GDM1 (cell line): ENCODE results near the gene SETBP1.

ENCODE experiments used
- DNase-seq: peaks from one replicate; lab custom pipeline; 2025; lab: John Stamatoyannopoulos, UW

Gene SETBP1

DNA sequence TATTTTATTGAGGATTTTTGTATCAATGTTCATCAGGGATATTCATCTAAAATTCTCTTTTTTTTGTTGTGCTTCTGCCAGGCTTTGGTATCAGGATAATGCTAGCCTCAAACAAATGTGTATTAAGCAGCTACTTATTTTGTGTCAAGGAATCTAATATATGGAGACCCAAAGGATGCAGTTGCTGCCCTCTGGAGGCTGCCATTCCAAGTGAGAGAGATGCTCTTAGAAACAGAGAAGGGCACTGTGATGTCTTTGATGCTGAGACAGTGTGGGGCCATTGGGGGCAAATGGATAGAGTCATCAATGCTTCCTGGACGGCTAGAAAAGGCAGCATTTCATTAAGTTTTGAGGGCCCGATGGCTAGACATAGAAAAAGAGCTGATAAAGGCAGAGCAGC, 292.6 kb downstream of the SETBP1 start:
- DNase-seq: no peak

DNA sequence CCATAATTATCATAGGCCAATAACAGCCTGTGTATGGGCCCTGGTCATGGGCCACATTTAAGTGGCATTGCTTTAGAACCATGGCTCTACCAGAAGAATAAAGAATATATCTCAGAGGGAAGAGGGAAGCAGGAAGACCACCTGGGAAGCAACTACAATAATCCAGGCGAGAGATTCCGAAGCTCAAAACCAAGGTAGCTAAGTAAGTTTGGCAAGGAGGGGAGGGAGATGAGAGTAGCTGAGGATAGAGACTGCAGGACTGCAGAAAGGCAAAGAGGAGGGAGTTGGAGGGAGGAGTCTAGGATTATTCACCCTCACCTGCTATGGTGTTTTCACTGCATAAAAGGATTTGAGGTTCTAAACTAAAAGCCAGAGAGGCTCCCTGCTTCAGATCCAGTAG, 293.5 kb downstream of the SETBP1 start:
- DNase-seq: no peak

DNA sequence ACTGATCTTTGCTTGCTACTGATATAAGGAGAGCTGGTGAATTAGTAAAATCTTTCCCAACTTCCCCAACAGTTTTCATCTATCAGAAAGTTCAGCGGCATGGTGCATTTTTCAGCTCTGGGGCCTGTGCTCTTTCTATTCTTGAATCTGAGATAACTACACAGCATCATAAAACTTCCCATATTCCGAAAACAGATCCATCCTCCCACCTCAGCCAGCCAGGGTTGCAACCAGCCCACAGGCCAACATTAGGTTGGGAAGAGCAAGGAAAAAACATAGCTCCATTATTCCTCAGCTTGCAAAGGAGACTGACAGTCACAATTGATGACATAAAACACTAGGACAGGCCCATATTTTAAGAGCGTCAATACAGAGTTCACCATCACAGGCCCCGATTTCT, 297.2 kb downstream of the SETBP1 start:
- no peak for DNase-seq

DNA sequence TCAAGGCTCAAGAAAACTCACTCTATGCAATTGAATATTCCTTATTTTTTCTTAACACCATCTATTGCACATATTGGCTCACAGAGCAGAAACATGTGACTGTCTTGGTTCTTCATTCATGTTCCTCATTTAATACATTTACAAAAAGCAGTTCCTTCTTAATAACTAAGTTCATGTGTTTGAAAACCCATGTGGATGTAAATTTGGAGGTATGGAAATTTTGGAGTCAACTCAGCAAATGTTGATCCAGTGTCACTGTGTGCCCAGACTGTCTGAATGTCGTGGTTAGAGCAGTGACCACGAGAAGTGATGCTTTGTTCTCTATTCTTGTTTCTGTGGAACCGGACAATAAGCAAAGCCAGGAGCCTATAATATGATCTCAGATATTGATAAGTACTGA, 299.1 kb downstream of the SETBP1 start:
- DNase-seq: no peak

DNA sequence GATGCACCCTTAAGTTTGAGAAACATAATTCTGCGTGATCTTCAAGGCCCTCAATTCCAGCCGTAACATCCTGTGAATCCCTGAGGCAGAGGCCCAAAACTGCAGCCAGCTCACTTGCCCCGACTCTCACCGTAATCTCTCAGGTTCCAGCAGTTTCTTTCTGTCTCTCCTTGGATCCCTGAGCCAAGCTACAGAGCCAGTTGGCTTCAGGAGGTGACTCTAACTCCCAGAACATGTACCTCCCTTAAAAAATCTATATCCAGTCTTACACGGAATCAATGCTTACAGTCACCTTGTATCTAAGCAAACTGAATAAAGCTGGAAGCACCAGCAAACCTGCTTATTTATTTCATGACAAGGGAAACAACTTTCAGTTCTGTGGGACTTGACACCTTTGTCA, 300.4 kb downstream of the SETBP1 start:
- DNase-seq: no peak

DNA sequence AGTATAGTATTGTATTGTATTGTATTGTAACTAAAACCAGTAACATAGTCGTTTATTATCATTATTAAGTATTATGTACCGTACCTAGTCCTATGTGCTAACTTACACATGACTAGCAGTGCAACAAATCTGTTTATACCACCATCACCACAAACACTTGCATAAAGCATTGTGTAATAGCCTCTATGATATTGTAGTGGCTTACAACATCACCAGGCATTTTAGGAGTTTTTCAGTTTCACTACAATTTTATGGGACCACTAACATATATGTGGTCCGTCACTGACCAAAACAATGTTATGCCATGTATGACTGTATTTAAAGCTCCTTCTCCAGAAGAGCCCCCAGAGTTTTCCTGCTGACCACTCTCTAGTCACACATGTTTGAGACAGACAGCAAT, 306.2 kb downstream of the SETBP1 start:
- no peak for DNase-seq

DNA sequence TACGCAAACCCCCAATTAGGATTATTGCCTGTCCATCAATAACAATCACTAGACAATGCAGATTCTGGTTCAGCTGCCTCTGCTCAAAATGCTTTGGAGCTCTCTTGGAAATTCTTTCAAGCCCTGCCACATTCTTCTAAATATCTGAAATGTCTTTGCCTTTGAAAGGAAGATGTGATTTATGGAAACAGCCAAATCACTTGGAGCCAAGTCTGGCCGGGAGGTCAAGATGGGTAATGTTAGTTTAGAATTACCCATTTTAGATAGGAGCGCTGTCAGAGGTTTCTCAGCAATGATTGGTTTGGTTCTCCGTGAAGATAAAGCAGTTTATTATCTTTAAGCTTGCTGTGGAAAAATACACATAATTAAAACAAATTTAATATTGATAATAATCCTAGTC, 306.7 kb downstream of the SETBP1 start:
- no peak for DNase-seq

DNA sequence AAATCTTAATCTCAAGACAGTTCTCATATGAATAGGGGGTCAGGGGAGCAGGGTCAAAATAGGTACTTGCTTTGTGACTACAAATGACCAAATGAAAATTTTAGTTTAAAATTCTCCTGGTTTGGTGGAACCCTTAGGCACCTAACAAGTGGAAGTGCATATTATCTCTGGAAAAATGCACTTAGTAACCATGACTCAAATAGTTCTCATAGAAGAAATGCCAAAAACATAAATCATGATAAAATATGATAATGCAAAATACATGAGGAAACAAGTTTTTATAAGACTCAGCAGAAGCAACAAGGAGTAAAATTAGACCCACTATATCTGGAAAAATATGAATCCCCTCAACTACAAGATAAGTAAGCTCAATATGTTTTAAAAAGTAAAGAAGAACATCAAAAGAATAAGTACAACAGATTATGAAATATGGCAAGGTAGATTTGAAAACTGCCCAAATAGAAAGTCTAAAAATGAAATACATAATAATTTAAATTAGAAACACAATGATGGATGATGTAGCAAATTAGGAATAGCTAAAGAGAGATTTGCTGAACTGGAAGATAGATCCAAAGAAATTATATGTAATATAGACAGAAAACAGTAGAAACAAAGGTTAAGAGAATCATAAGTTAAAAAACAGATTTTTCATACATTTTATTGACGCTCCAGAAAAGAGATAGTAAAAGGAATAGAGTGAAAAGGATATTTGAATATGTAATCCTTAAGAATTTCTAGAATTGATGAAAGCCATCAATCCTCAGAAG, 308.3 kb downstream of the SETBP1 start:
- no peak for DNase-seq

DNA sequence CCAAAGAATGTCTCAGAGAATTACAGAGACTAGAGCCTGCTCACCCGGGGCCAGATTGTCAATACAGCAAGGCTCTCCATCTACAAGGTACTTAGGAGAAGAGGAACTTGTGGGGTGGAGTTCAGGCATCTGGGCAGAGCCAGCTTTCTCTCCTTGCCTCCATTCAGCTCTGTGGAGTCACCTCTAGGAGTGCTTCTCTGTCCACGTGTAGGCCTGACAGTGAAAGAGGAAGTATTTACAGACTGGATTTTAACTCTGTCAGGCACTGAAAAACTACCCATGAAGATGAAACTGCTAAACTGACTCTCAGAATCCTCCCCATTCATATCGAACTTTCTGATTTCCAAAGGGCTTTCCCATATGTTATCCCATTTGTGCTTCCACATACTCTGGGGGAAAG, 315.6 kb downstream of the SETBP1 start:
- no peak for DNase-seq

DNA sequence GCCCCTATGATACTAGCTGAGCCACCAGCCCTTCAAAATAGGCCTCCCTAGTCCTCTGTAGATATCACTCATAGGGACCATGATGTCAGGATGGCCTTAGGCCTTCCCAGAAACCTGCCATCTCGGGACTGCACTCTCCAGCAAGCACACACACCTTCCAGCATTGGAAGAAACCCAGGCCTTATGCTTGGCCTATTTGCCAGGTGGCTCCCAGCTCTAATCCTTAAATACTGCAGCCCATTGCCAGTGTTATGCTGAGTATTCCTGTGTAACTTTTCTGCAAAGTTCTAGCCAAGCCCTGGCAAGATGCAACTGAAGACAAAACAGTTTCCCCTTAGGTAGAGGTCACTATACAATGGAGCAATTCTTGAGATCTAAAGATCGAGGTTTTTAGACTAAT, 316.5 kb downstream of the SETBP1 start:
- DNase-seq: no peak

DNA sequence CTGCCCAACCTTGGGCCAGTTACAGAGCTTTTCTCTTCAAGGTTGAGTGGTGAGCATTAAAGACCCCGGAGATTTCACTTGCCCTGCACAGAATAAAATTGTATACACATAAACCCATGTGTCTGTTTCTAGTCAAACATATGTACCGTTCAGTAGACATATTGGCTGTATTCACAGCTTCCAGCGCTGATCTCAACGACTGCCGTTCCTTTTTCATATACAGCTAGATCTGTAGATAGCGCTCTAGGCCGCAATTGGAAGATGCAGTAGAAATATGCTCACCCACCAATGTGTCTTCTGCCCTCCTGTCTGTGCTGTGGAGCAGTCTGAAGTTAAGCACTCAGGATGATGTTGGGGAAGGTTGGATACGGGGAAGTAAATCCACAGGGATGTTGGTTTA, 317.7 kb downstream of the SETBP1 start:
- no peak for DNase-seq

DNA sequence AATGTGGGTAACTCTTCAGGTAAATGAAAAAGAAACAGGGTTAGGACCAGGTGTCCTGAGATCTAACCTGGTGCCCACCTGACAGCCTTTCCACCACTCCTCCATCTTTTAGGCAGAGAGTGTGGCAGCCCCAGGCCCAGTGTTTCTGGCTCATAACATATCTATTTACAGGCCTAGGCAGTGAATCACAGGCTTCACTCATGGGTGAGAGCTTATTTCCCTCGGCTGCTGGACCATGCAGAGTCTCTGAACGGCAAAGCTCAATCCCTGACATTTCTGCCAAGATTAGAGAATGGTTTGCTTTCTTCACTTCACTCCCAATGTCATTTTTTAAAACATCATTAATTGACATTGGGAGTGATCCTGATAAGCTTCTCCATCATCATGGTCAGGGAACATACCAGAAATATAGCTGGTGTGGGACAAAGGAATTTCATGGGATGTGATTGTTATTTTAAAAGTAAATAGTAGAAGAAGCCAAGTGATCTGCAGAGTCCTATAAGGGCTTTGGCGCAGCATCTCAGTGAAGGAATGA, 323.9 kb downstream of the SETBP1 start:
- DNase-seq: no peak

DNA sequence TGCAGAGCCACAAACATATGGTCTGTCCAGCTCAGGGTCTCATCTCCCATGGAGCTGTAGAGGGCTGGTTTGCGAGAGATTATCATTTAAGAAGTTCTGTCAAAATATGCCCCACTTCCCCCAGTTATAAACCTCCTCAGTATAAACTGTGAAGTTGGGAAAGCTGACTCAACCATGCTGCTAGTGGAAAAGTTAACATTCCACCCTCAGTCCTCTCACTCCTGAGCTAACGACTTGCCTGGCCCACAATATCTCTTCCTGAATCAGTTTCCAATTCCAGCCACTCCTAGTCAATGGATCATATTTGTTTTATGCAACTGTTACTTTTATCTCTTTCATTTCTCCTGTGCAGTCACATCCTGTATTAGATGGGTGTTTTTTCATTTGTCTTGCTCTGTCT, 326.2 kb downstream of the SETBP1 start:
- DNase-seq: no peak

DNA sequence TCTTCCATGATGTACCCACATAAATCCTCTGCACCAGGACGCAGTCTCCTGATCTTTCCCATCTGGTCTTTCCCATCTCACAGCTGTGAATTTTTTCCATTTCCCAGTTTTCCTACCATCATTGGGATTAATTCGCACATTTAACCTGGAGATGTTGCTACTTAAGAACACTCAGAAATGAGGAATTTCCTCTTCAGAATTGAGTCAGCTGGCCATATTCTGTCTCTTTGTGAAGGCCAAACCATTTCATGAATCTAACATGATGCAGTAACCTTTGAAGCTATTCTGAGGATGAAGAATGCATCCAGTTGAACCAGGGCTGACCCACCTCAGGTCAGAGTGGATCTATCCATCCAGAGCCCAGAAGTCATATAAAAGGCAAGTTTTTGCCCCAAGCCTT, 326.8 kb downstream of the SETBP1 start:
- no peak for DNase-seq

DNA sequence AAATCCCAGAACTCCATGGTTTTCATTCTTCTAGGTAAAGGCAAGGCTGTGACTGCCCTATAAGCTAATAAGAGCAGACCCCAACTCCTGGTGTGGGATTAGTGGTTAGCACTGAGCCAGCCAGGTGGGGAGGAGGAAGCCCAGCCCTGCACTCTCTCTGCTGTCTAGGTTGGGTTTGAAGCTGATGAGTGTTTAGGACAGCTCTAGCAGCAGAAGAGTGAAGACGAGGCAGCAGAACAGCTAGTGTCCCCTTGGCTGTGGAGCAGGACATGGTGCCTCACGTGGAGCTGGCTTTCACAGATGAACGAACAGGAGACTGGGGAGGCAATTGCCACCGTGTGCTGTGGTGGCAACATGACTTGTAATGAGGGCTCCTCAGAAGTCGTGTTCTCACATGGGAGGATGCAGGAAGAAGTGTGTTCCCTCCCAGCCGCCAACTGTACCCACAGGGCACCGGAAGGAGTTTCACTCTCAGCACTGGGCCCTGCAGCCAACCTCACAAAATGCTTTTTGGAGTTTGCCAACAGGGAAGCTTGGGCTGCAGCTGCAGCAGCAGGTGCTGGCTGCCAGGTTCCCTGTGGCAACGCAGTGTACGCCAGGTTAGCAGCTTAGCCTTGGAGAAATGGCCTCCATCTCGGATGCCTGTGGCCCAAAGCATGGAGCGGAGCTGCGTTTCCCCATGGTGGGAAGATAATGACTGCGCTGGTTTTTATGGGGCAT, 328.2 kb downstream of the SETBP1 start:
- DNase-seq: no peak

DNA sequence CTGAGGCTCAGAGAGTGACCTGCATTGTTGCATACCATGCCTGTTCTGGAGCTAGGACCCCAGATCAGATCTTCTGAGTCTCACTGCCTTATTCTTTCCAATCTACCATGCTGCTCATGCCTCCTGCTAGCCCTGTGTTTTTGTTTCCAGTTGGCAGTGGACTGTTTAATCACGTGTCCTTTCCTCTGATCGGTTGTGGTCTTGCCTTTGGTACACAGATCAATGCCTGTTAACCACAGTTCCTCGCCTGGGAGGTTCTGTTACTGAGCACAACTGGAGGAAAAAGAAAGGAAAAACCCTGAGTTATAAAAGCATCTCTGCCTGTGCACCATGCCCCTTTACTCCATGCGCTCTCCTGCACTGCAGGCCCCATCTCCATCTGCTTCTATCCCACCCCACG, 329.1 kb downstream of the SETBP1 start:
- no peak for DNase-seq

DNA sequence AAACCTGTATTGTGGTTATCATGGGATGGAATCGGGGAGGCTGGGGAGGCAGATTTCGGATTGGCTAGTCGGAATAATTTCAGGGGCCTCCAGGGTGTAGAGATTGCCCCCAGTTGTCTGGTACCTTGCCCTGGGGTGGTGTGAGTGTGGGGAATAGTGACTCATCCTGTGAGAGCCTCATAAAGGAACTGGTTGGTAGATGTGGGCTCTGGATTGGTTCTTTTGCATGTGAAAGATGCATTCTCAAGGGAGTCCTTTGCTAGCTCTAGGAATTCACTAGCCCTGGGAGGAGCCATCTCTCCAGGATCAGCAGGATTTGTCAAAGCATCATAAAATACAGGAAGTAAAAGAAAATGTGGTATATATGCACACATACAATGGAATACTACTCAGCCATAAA, 331.6 kb downstream of the SETBP1 start:
- DNase-seq: no peak

DNA sequence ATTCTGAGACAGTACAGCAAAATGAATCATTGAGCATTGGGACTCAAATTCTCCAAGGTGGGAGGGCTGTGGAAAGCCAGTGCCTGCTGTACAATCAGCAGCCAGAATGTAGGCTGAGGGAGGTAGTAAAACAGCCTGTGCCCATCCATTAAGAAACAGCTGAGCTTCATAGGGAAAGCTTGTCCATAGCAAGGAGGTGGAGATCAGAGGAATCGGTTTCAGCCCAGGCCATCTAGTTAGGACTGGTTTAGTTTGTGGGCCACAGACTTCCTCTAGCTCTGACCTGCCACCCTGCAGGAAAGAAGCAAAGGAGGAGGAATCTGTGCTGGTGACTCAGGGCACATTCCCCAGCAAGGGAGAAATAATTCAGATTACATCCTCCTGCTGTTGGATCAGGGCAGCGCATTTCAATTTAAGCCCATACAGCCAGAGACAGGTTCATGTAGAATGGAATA, 333.4 kb downstream of the SETBP1 start:
- no peak for DNase-seq

DNA sequence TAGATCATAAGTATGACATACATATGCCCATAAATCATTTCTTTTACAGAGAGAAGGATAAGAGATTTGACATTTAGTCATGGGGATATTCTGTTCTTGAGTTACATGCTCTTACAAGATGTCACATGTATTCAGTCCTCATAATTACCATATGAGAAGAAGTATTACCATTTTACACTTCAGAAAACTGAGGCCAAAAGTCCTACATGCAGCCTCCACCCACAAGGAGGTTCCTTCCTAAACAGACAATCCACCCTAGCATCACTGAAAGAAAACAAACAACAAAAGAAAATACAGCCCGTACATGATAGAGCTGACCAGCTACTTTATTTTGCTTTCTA, 335.1 kb downstream of the SETBP1 start:
- DNase-seq: no peak

DNA sequence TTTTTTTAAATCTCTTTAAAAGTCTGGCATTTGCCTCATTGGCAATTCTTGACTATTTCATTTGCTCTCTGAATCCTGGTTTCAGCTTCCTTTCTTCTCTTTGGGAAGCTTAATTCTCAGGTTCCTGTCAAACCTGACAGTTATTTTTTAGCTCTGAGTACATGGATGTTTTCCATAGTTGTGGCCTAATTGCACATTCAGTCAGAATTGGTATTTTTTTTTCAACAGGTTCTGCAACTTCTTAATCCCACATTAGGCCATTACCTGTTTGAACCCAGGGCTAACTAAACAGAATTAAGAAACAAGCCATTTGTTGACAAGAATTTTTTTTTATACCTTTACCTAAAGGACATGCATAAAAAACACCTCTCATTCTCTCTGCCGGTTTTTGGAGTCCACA, 338.8 kb downstream of the SETBP1 start:
- no peak for DNase-seq

DNA sequence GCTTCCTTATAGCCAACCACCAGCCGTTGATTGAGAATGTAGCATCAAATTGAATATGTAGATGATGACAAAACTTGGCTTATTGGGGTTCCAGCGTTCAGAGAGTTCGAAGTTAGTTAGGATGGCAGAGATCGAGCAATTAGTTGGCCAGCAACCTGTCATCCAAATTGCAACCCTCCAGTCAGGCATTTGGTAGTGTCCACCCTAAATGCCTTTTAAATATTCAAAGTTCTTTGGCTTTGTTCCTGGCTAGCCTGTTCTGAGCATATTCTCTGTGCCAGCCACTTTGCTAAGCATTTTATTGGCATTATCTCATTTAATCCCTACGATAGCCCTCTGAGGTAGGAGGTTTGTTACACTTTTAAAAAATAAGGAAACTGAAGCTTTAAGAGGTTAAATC, 342.8 kb downstream of the SETBP1 start:
- DNase-seq: no peak

DNA sequence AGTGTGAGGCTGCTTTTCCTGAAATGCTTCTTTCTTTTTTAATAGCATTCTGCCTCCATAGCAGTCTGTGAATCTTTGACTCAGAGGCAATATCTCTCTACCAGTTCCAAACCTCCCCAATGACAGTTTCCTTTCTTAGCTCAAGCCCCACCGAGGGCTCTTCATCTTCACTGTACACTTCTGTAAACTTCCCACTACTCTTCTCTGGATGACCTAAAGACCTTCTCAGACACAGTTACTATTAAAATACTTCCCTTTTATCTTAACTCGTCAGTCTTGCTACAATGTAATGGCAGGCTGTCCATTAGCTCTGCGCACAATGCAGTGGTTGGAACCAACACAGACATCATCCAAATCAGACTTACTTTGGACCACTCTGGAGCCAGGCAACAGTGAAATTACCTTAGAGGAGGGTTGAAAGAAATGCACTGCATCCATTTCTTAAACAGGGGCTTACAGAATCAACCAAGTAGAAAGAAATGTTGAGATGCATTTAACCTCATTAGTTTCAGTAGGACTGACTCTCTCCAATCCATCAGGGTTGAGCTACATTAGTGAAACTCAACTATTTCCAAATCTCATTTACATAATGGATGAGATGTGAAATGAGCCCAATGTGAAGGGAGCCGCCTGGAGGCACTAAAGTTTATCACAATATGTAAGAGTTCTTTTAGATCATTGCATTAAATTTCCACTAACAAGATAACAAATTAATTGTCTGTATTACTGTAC, 343.8 kb downstream of the SETBP1 start:
- DNase-seq: no peak

DNA sequence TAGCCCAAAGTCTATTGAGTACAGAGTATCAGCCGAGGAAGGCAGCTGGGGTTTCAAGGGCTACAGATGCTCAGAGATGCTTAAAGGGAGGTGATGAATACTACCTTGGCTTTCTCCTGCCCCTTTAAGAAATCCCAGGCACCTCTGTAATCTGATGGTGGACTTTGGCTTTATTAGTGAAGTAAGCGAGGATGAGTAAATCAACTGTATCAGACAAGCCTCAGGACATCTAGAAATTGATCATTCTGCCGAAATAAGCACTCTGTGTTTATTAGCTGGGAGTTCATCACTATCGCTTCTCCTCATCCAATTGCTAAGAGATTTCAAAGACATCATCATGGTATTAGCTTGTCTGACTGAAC, 344.4 kb downstream of the SETBP1 start:
- no peak for DNase-seq
